C4-2B (cell line): ENCODE measurements around the gene STRA8.

Source experiments
- CTCF ChIP-seq: fragments of 450-650 bp; conservative IDR thresholded peaks from 2 replicates; pipeline ENCODE4 v1.5.1; 2017; ENCODE audit warnings: mild to moderate bottlenecking
- ZFX ChIP-seq: fragments of 450-650 bp; IDR thresholded peaks from 2 replicates; pipeline ENCODE4 v1.6.1; 2017

GRCh38 chr7:135186261-135186540, 47.4 kb upstream of the STRA8 start:
- TF ChIP-seq CTCF (no peak), ZFX (no peak)
